ENCODE data around the gene FOXE1. TPM values are rescaled to one million over a fixed set of nuclear protein-coding genes. Genes with fewer than 3 reads are reported as not detected.

The FOXE1 gene
- total and polyA plus RNA-seq, 2 experiments from 2014 or later = 0.45 TPM; not detected in 1

GRCh38 chr9:97891736-97892135 lies 38.7 kb downstream of the FOXE1 start (continued):
- TF ChIP-seq ZNF462 (CRISPR knock-in tag; IDR thresholded peaks at IDR 0.05) (no peak), EZH2phosphoT487 (IDR thresholded peaks at IDR 0.05; ENCODE audit: unreplicated experiment) (no peak)

- H3K36me3 Mint-ChIP-seq (ENCODE audit: low read depth) = no peaks in the 10 kb centered on the region
- no peak overlapping the region for H2AFZ ChIP-seq
- H3K27ac ChIP-seq (ENCODE audit: low read depth) = no peak overlapping the region
- no peaks in the 10 kb centered on the region for H3F3A ChIP-seq (replicated peaks; ENCODE audit: low read depth)
- H3K9me2 ChIP-seq (ENCODE audit: insufficient read depth) = no peaks in the 10 kb centered on the region
- H4K20me1 ChIP-seq (replicated peaks; ENCODE audit: insufficient read depth) = no peaks in the 10 kb centered on the region; the same call in 1 of the 2 replicates
- H3K4me3 Mint-ChIP-seq = no peak overlapping the region
- no peaks in the 10 kb centered on the region for H3K4me1 ChIP-seq (ENCODE audit: insufficient read depth)
- no peak overlapping the region for H3K4me3 ChIP-seq
- no peaks in the 10 kb centered on the region for H3K27me3 ChIP-seq (ENCODE audit: insufficient read depth)
- no peak for ATAC-seq
- no peak for DNase-seq (ENCODE audit: low spot score)
- H3K36me3 ChIP-seq (ENCODE audit: insufficient read depth) = no peaks in the 10 kb centered on the region
- H3K4me2 ChIP-seq = no peak overlapping the region
- peaks cover 7% of the 10 kb centered on the region; the same call in 2 of the 3 replicates for H3K4me1 Mint-ChIP-seq
- H3K27me3 Mint-ChIP-seq (ENCODE audit: insufficient read depth, low read depth, poor library complexity) = peaks cover 13% of the 10 kb centered on the region
- no peak overlapping the region for H3K27ac Mint-ChIP-seq
- H3K9me3 Mint-ChIP-seq = no peaks in the 10 kb centered on the region
- no peaks in the 10 kb centered on the region for H3K79me2 ChIP-seq (replicated peaks; ENCODE audit: insufficient read depth)
- TF ChIP-seq POLR2AphosphoS5 (IDR thresholded peaks at IDR 0.05; ENCODE audit: low read depth) (no peak), JUNB (IDR thresholded peaks at IDR 0.05; ENCODE audit: unreplicated experiment) (no peak), ZNF331 (CRISPR knock-in tag; IDR thresholded peaks at IDR 0.05; ENCODE audit: low read depth) (no peak), ETS1 (IDR thresholded peaks at IDR 0.05) (no peak), NANOG (IDR thresholded peaks at IDR 0.05; ENCODE audit: borderline replicate concordance) (no peak), ZNF114 (CRISPR knock-in tag; IDR thresholded peaks at IDR 0.05) (no peak), CREB1 (CRISPR knock-in tag; IDR thresholded peaks at IDR 0.05; ENCODE audit: low read depth) (no peak), STAT1 (IDR thresholded peaks at IDR 0.05; ENCODE audit: unreplicated experiment) (no peak), REST (IDR thresholded peaks at IDR 0.05; ENCODE audit: unreplicated experiment) (no peak), EZH2 (IDR thresholded peaks at IDR 0.05; ENCODE audit: low read depth, unreplicated experiment) (no peak), CTCF (conservative IDR thresholded peaks at IDR 0.05; ENCODE audit: low read depth in 2 of 2) (no peak)
These were observed 39.4 kb downstream of the FOXE1 start for GRCh38 chr9:97892421-97892820.
